GM11168 (cell line): Measurements from ENCODE around the gene SORCS2.

Source experiments
- in situ Hi-C: fragments of 300-500 bp; cut with MboI; formaldehyde crosslinking; loops from one replicate; pipeline ENCODE4 v1.12.0; 2022; ENCODE audit warnings: low sequenced_read_pairs; ENCODE audit not compliant: unreplicated experiment

Gene SORCS2

GRCh38 chr4:7747566-7747965 is 555.2 kb downstream of the SORCS2 start:
- in situ Hi-C loops, result no loop called here

DNA sequence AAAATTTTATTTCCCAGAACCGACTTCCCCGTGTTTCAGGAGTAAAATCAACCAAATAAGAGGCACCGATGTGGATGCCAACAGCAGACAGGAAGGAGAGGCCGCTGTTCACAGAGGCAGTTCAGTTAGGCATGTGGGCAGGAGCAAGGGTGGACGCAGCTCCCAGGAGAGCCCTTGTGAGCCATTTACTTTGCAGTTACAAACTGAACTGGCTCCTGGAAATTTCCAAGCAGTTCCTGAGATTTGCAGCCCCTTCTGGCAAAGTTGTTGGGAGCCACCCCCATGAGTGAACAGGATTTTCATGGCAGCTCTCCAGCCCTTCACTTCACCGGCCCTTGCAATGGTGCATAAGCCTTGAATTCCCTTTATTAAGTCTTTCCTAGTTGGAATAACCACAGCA is 558.2 kb downstream of the SORCS2 start:
- in situ Hi-C loops, result no loop called here

GRCh38 chr4:7750972-7751371 is 558.6 kb downstream of the SORCS2 start:
- in situ Hi-C loops, result no loop called here

DNA sequence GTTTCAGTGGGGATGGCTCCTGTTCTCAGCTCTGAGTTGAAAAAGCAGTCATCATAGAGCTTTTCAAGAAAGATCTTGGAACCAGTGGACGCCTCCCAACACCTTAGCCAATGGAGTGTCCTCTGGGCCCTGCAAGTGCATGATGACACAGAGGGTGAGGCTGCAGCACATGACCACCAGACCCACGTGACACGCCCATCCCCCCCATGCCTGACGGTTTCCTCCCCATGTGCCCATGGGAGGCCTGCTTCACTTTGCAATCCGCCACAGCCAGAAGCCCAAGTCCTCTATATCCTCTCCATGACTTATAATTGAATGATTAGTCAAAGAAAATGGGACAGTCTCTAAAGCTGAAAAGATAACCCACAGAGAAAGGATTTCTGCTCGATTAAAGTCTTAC is 560.3 kb downstream of the SORCS2 start:
- in situ Hi-C loops, result no loop called here

DNA sequence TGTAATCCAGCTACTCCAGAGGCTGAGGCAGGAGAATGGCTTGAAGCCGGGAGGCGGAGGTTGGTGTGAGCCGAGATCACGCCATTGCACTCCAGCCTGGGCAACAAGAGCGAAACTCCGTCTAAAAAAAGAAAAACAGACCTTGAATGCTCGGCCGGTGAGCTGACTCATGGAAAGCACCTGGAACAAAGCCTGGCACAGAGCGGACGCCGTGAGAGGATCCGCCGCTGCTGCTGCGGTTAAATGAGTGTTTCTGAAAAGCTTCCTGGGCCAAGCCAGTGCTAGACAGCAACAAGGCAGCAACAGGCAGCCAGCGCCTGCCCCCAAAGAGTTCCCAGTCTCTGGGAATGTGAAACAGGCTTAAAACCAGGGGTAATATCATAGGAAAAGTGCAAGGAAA is 560.9 kb downstream of the SORCS2 start:
- in situ Hi-C loops, result no loop called here

DNA sequence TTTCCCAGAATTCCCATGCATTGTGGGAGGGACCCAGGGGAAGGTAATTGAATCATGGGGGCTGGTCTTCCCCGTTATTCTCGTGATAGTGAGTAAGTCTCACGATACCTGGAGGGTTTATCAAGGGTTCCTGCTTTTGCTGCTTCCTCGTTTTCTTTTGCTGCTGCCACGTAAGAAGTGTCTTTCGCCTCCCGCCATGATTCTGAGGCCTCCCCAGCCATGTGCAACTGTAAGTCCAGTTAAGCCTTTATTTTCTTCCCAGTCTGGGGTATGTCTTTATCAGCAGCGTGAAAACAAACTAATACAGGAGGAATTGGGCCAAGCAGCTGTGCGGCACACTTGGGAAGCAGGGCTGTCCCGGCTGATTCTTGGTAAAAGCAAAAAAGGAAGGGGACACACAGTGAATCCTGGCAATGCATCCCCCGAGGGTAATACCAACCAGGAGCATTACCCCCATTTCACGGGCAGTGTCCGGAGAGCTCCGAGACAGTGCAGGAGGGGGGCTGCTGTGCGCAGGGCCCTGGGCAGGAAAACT is 561.7 kb downstream of the SORCS2 start:
- in situ Hi-C loops, result no loop called here

DNA sequence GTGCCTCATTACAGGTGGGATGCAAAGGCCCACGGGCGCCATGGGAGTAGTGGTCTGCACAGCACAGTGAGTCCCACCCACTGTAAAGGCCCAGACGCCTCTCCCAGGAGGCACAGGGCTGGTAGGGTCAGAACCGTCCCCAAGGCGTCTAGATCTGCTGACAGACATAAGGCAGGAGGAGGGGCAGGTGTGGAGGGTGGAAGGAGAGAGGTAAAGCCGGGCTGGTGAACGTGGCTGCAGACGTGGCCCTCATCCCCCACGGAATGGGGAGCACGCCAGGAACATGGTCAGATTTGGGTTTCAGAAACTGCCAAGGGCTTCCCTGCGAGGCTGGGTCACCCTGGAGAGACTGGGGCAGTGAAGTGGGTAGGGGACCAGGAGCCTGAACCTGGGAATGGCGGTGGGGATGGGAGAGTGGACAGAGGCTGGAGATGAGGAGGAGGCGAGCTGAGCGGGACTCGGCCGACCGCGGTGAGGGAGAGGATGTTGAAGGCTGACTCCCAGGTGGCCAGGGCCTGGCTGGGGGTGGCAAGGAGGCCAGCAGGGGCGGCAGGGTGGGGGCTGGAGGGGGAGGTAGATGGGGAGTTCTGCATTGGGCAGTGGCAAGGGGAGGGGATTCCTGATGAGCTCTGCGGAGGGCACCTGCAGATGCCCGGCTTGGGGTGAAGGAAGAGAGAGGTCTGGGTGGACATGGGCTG is 562.4 kb downstream of the SORCS2 start:
- in situ Hi-C loops, result no loop called here

- in situ Hi-C loops, result no loop called here
These were observed 563.2 kb downstream of the SORCS2 start for GRCh38 chr4:7755561-7755960.

DNA sequence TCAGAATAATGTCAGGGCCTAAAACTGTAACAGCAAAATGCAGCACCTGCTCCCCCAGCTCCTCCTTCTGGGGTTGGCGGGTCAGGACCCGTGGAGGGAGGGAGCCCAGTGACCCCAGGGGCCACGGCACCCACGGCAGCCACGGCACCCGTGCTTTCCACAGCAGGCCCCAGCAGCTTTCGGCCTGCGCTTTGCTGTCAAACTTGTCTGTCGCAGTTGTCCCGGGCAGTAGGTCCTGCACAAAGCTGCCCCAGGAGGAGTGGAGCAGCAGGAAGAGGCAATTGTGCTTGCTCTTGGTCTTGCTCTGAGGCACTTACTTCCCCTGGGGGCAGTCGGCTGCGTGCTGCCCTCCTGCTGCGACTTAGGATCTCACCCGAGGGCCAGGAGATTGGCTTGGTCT is 563.7 kb downstream of the SORCS2 start:
- in situ Hi-C loops, result no loop called here

DNA sequence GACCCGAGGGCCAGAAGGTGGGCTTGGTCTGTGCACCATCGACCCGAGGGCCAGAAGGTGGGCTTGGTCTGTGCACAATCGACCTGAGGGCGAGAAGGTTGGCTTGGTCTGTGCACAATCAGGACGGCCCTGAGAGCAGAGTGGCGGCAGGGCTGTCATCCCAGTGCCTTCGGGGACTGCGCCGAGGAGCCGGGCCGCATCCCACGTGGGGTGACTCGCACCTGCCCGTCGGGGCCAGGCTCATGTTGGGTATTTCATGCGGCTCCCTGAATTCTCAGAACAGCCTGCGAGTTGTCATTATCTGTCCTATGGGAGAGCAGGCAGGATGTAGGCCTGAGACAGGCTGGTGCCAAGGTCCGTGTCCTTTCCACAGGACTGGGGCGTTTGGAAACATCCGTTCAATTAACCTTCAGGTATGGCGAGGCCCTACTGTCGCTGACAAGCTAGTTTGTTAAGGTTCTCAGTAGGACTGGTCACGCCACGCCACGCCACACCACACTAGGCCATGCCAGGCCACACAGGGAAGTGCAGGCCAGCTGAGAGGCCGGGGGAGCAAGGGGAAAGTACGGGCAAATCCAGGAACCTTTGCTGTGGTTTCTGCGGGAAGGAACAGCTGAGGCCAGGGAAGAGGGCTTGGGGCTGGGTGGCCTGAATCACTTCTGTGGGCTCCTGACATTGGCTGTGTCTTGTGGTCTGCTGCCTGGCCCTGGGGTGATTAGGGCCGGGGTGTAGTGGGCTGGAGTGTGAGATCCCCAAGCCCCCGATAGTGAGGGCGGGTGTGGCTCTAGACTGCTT is 564.4 kb downstream of the SORCS2 start:
- in situ Hi-C loops, result no loop called here

- in situ Hi-C loops, result no loop called here
These were observed 565.4 kb downstream of the SORCS2 start for GRCh38 chr4:7757501-7758471.

DNA sequence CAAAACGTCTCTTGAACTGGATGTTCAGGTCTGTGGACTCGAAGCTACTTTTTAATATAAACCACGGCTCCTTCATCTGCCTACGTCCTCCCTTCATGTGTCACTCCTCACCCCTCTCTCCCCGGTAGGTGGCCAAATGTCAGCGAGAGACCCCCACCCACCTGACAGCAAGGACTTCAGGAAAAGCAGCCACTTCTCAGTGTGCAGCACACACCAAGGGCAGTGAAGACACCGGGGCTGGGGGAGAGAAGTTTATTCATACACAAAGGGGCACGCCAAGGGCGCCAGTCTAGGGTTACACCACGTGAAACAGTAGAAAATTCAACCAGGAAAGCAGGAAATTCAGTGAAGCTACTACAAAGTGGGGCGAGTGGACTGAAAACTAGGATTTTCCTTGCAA is 566.1 kb downstream of the SORCS2 start:
- in situ Hi-C loops, result no loop called here

GRCh38 chr4:7759216-7759615 is 566.9 kb downstream of the SORCS2 start:
- in situ Hi-C loops, result no loop called here

DNA sequence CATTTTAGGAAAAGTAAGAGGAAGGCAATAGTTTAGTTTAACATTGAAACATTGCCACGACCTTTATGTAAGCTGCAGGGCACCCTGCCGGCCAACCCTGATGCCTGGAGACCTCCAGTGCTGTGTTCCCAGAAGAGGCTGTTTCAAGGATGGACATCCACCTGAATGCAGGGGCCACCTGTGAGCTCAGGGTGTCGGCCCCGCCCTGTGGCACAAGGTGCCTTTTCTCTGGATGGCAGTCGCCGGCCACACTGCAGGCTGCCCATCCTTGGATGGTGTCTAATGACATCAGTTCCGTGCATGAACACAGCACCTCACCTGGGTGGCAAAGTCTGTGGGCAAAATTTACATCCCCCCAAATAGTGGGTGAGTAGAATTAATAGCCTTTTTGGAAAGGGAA is 567.3 kb downstream of the SORCS2 start:
- in situ Hi-C loops, result no loop called here

DNA sequence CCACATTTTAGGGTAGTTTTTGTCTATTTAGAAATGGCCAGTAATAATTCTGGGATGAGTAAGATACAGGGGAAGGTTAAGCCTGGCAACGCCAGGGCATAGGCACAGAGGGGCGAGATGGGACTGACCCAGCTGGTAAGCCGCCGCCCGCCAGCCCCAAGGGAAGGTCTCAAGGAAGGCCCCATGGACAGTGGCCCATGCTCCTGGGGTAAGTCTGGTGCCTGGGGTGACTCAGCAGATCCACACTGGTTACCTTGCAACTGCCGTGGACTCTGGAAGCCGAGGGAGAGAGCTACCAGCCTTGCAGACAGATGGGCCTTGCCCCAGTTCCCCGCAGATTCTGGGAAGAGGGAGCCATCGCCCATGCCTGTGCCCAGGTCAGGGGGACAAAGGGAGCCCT is 567.9 kb downstream of the SORCS2 start:
- in situ Hi-C loops, result no loop called here

DNA sequence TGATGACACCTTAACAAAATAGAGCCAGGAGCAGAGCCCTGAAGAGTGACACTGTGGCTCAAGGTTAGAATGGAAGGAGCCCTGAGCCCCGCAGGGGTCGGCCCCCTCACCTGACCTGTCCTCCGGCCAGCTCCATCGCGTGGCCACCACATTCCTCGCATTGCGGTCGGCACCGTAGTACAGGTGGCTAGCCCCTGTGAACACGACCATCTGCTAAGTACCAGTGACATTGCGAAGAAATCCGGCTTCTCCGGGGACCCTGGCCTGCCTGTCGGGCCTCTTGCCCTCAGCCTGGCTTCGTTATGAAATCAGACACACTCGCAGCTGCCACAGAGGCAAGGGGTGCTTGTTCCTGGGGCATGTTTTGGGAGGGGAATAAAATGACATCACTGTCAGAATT is 568.4 kb downstream of the SORCS2 start:
- in situ Hi-C loops, result no loop called here

- in situ Hi-C loops, result no loop called here
These were observed 569.0 kb downstream of the SORCS2 start for GRCh38 chr4:7761312-7761711.

GRCh38 chr4:7761720-7762119 is 569.4 kb downstream of the SORCS2 start:
- in situ Hi-C loops, result no loop called here

DNA sequence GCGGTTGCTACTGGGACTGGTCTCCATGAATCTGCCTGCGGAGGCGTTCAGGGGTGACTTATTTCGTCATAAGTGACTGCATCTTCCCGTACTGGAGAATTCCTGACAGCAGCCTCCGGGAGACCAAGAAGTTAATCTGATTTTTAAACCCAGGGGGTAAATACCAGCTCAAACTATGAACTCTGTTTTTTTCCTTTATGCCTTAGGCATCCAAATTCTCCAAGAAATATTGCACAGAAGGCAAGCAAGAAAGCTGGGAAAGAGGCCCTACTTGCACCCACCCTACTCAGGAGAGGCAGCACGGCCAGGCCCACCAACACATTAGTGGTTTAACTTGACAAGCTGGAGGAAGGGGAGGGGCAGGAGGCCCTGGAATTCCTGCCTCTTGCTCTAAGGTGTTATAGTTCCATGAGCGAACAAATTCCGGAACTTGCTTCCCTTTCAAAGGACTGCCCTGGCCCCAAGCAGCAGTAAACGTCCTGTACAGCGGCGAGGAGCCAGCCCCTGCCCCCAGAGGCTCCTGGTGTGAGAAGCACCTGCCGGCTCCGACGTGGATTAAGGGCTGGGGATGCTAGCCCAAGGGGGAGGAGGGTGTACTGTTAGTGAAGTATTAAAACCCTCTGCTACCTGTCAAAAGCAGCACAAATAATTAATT is 570.2 kb downstream of the SORCS2 start:
- in situ Hi-C loops, result no loop called here

- in situ Hi-C loops, result no loop called here
These were observed 570.8 kb downstream of the SORCS2 start for GRCh38 chr4:7763106-7763505.
